GM19463 (cell line): ENCODE results near the gene HDAC4.
"Not testable (repeated sequence)": the region's sequence is repeated elsewhere in the genome, so short reads cannot be mapped to it uniquely, and the experiment has no call there.

Experiments
- ATAC-seq: cut with Tn5 transposase; IDR thresholded peaks from one replicate; pipeline ENCODE4 v1.9.1; 2021; ENCODE audit warnings: mild to moderate bottlenecking, moderate library complexity; ENCODE audit not compliant: unreplicated experiment

HDAC4 gene

DNA sequence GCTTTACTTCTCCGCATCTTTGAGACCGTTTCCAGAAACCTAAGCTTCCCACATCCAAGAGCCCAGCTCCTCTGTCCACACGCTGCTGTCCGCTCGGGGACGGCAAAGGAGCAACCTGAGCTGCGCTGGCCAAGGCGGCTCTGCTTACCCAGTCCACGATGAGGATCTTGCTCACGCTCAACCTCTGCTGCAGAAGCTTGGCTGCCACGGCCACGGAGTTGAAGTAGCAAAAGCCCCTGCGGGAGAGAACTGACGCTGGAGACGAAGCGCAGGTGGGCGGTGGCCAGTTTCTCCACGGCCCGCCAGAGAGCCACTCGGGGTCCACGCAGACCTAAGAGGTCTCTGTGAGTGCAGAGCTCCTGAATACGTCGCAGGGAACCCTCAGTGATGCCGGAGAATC lies 316.8 kb downstream of the HDAC4 start:
- no peak for ATAC-seq

DNA sequence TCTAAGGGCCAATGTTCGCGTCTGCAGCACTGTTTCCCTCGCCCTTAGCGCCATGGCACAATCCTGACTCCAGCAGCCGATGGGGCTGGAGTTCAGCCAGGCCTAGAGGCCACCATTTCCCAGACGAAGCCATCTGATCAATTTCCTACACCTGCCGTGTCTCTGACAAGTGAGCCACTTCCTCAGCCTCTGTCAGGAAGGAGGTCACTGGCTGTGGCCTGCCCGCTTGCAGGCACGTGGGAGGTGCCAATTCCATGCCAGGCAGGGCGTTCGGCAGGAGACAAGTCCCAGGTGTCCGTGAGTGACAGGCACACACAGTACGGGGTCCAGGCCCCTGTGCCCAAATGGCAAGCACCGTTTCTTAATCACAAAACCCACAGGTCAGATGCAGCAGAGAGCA lies 318.4 kb downstream of the HDAC4 start:
- ATAC-seq: no peak

DNA sequence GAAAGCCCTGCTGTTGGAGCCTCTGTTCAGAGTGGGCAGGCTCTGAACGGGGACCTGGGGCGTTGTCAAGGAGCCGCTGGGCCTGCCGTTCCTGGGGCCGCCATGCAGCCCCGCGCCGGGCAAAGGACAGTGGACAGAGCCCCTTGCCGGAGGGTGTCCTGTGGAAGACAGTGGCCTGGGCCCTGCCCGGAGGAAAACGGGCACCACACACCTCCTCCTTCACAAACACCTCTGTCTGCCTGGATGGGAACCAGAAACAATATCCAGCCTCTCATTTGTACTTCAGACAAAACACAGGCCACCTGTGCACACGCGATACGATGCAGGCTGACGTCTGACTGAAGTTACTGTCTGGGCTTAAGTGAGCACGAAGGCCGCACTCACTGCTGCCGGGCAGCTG lies 319.2 kb downstream of the HDAC4 start:
- ATAC-seq: no peak

DNA sequence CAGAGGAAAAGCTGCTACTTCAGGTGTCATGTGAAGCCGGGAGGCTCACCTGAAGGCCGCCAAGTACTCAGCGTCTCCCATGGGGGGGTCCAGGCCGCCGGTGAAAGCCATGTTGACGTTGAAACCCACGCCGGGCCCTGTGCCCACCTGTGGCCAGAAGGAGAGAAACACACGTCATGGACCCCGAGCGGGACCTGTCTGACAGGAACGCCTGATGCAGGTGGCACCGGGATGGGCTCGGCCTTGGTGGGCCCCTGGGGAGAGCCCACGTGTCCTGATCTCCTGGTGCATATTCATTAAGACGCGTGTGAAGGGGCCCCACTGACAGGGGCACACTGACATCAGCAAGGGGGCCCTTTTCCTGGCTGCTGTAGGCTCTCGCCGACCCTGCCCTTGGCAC lies 319.8 kb downstream of the HDAC4 start:
- no peak for ATAC-seq

DNA sequence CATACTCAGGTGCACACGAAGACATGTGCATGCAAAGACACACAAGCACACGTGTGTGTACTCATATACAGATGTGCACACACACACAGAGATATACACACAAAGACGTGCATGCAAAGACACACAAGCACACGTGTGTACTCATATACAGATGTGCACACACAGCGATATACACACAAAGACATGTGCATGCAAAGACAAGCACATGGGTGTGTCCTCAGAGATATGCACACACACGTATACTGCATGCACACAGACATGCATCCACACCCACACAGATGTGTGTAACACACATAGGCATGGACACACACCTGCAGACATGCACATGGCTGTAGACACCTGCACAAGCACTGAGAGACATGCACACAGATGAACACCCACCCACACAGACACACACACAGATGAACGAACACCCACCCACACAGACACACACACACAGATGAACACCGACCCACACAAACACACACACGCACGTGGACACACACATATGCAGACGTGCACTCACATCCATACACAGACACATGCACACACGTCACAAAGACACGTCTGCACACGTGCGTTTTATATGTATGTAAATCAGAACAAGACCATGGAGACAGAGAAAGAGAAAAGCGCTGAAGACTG lies 321.0 kb downstream of the HDAC4 start:
- no peak for ATAC-seq

DNA sequence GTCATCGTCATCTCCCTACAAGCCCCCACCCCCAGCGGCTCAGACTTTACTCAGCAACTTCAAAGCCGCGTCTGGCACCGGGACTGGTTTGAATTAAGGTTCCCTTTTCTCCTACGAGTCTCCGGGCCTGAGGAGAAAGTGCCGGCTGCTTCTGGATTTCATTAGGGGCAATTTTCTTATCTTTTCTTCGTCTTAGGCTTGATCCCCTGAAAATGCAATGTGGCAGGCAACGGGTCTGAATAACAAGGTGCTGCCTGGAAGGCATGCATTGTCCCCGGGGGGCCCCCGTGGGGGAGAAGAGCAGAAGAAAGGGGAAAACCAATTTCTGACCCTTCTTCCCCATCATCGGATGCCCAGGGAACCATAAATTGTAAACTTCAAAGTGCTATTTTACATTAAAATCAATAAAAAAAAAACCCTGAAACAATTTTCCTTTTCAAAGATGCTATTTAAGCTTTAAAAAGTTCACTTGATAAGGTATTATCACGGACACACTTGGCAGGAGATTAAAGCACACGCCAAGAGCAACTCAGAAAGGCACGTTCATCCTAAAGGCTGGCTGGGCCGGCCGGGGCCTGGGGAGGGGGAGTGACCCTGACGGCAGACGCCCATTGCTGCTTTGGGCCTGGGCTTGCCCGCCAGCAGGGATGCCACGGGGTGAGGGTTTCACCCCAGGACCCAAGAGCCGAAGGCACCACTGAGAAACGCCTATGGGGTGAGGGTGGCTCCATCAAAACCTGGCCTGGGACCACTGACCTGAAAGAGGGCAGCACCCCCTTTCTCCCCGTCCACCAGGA lies 322.5 kb downstream of the HDAC4 start:
- ATAC-seq: no peak

DNA sequence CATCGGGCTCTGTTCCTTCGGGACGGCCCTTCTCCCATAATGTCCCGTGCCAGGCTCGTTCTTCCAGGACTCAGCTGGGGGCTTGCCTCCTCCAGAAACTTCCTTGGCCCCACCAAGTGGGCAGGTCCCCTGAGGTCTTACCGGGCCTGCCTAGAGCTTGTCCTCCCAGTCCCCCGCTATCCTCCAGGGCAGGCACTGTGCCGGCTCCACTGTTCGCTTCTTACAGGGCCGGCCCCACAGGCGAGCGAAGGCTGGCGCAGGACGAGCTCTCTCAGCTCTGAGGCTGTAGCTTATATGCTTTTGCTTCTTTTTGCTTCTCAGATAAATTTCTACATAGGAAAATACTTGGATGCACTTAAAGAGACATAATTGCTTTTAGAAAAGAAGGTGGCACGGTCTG lies 323.6 kb downstream of the HDAC4 start:
- ATAC-seq: no peak

- no peak for ATAC-seq
These were observed 324.7 kb downstream of the HDAC4 start for GRCh38 chr2:239075918-239076758.

GRCh38 chr2:239073745-239074530 lies 326.9 kb downstream of the HDAC4 start:
- no peak for ATAC-seq

DNA sequence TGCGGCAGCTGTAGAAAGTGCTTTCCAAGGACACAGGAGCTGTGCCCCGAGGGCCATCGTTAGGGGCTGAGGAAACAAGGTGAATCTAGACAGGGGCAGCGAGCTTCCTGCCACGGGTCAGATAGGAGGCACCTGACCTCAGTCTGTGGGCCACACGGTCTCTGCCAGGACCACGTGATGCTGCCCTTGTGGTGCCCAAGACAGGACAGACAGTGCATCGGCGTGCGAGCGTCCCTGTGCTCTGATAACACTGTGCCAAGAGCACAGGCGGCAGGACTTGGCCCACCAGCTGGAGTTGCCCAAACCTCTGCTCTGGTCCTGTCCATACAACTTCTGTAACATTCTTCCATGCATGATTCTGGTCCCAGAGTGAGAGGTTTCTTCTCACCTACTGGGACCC lies 327.6 kb downstream of the HDAC4 start:
- ATAC-seq: no peak

GRCh38 chr2:239072786-239073185 lies 328.0 kb downstream of the HDAC4 start:
- no peak for ATAC-seq

GRCh38 chr2:239070466-239070865 lies 330.4 kb downstream of the HDAC4 start:
- no peak for ATAC-seq

DNA sequence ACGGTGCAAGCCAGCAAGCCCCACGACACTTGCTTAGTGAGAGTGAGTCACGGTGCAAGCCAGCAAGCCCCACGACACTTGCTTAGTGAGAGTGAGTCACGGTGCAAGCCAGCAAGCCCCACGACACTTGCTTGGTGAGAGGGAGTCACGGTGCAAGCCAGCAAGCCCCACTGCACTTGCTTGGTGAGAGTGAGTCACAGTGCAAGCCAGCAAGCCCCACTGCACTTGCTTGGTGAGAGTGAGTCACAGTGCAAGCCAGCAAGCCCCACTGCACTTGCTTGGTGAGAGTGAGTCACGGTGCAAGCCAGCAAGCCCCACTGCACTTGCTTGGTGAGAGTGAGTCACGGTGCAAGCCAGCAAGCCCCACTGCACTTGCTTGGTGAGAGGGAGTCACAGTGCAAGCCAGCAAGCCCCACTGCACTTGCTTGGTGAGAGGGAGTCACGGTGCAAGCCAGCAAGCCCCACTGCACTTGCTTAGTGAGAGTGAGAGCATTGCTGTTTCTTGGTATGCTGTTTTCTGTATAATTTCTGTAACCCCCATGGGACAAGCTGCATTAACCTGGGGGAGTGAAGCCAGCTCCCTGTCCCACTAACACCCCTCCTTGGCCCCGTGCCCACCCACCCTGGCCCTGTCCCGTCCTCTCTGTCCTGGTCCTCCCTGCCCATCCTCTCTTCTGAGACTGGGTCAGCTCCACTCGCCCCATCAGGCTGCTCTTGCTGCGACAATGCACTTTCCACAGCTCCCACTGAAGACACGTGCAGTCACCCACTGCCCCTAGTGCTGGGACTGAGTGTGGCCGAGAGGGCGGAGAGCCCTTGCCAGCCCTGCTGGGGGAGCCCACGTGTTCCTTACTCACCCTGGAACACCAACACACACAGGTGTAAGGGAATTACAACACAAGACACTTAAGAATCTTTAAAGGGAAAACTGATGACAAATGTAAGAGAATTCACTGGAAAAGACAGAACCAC lies 331.2 kb downstream of the HDAC4 start:
- ATAC-seq: not testable (repeated sequence)

DNA sequence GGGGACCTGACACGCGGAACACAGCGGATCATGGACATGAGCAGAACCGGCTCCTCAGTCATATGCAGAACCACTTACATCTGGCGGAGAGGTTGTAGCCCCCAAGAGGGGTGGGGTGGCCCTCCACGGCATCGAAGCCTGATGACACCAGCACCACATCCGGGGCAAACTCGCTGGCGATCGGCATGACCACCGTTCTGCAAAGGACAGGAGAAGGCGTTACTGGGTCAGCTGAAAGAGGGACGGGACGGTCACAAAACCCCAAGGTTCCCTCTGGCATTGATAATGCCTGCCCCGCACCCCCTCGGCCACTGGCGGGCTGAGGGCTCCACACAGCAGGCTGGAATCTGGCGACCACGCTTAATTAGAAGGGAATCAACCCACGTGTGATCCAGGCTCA lies 332.4 kb downstream of the HDAC4 start:
- ATAC-seq: no peak

DNA sequence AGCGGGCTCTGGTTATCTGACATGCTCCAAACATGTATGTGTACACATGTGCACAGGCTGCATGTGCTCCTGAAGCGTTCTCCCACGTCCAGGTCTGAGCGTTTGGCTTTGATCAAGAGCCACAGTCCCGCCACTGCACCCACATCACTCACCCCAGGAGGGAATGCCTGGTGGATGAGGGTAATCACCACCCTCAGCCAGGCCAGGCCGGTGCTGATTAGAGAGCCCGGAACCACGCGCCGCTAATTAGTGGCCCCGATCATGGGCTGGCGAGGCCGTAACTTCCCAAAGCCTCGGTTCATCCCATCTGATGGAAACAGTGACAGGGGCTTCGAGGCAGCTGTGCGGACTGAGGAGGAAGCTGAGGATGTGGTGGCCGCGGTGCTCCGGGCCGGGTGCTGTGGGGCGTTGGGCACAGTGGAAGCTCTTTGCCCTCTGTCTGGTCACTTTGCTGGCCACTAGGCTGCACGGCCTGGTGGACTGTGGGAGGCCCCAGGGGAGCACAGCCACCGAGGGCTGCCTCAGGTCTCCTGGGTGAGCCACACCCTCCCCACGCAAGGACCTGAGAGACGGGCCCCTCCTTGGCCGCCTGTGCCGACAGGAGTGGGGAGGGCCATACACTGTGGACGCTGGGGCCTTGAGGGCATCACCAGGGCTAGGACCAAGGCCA lies 333.5 kb downstream of the HDAC4 start:
- ATAC-seq: no peak

GRCh38 chr2:239066597-239066996 lies 334.2 kb downstream of the HDAC4 start:
- ATAC-seq: no peak

DNA sequence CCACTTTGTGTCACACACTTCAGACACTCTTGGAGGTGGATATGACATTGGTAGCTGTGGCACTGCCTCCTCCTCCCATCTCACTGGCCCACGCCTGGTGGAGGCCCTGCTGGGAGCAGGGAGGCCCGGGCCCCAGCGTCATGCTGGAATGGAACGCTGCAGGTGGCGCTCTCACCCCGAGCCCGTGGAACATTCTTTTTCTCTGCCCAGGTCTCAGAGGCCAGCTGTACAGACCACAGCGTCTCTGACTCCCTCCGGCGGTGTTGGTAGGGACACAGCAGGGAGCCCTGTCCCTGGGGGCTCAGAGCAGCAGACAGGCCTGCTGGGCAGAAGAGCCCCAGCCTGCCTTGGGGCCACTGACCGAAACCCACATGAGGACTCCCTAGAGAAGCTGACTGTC lies 334.9 kb downstream of the HDAC4 start:
- no peak for ATAC-seq

GRCh38 chr2:239065537-239065936 lies 335.3 kb downstream of the HDAC4 start:
- no peak for ATAC-seq

DNA sequence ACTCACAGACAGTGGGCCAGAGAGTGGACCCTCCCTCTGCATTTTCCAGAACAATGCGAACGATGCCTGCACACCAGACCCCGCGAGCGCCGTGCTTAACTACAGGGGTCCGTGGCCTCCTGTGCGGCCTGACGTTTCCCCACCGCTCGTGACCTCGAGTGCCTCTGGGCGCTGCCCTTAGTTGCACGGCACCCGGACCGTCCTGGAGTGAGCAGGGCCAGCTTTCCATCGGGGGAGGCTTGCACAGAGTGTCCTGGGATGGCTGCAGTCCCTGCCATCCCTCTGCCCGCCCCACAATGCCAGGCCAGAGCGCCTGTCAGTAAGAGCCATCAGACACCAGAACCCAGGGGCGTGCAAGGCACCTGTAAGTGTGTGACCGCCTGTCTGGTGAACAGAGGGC lies 335.9 kb downstream of the HDAC4 start:
- no peak for ATAC-seq
